ENCODE data around the gene CAMKMT.

- TF ChIP-seq, protein P1, sequence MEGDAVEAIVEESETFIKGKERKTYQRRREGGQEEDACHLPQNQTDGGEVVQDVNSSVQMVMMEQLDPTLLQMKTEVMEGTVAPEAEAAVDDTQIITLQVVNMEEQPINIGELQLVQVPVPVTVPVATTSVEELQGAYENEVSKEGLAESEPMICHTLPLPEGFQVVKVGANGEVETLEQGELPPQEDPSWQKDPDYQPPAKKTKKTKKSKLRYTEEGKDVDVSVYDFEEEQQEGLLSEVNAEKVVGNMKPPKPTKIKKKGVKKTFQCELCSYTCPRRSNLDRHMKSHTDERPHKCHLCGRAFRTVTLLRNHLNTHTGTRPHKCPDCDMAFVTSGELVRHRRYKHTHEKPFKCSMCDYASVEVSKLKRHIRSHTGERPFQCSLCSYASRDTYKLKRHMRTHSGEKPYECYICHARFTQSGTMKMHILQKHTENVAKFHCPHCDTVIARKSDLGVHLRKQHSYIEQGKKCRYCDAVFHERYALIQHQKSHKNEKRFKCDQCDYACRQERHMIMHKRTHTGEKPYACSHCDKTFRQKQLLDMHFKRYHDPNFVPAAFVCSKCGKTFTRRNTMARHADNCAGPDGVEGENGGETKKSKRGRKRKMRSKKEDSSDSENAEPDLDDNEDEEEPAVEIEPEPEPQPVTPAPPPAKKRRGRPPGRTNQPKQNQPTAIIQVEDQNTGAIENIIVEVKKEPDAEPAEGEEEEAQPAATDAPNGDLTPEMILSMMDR (IDR thresholded peaks at IDR 0.05) = no peak
- TF ChIP-seq POLR2A (IDR thresholded peaks at IDR 0.05) = no peak
- no peak for TF ChIP-seq POLR2AphosphoS5 (IDR thresholded peaks at IDR 0.05)
These were observed 90.4 kb downstream of the CAMKMT start for GRCh38 chr2:44452069-44452583.
